Neuronal stem cell (in vitro differentiated cells): ENCODE measurements around the gene DLST.
A peak's percentile ranks its signal among the peaks of the same experiment; 100 is the strongest.

Experiments used
- DNase-seq: peaks from one replicate; pipeline ENCODE4 v3.0.0-alpha.2; 2013; ENCODE audit warnings: low spot score
- H2AFZ ChIP-seq: one replicate; pipeline ENCODE4 v1.6.1; 2013; ENCODE audit warnings: mild to moderate bottlenecking, low read length, inconsistent platforms
- H2AK5ac ChIP-seq: 2 replicates; pipeline ENCODE4 v1.6.1; 2013; ENCODE audit warnings: low read depth, mild to moderate bottlenecking, inconsistent platforms, low read length, moderate library complexity, mixed read lengths
- H2BK120ac ChIP-seq: 2 replicates; pipeline ENCODE4 v1.6.1; 2013; ENCODE audit warnings: low read depth, mild to moderate bottlenecking, inconsistent platforms, low read length, moderate library complexity, mixed read lengths
- H2BK12ac ChIP-seq: one replicate; pipeline ENCODE4 v1.6.1; 2013; ENCODE audit warnings: low read length, inconsistent platforms
- H2BK15ac ChIP-seq: 2 replicates; pipeline ENCODE4 v1.6.1; 2013; ENCODE audit warnings: mild to moderate bottlenecking, low read length, inconsistent platforms, mixed read lengths
- H2BK5ac ChIP-seq: one replicate; pipeline ENCODE4 v1.6.1; 2013; ENCODE audit warnings: inconsistent platforms, mild to moderate bottlenecking, low read length, moderate library complexity
- H3K14ac ChIP-seq: one replicate; pipeline ENCODE4 v1.6.1; 2013; ENCODE audit warnings: low read length, inconsistent platforms
- H3K18ac ChIP-seq: 2 replicates; pipeline ENCODE4 v1.6.1; 2013; ENCODE audit warnings: low read length, inconsistent platforms
- H3K23ac ChIP-seq: 2 replicates; pipeline ENCODE4 v1.6.1; 2013; ENCODE audit warnings: low read depth, mild to moderate bottlenecking, mixed read lengths, low read length, inconsistent platforms; ENCODE audit not compliant: poor library complexity
- H3K27ac ChIP-seq: replicated peaks from 3 replicates; pipeline ENCODE4 v1.5.1; 2013; ENCODE audit warnings: low read length, inconsistent platforms
- H3K27me3 ChIP-seq, 3 experiments: 2 replicates each; pipeline ENCODE4 v1.6.1; 2013; ENCODE audit warnings: low read length in 3 of 3, mild to moderate bottlenecking in 2 of 3, inconsistent platforms in 1 of 3, low read depth in 1 of 3, mixed read lengths in 1 of 3, moderate library complexity in 1 of 3; ENCODE audit not compliant: control insufficient read depth in 3 of 3, insufficient read depth in 3 of 3
- H3K36me3 ChIP-seq, 2 donors: replicated peaks in 1 of 2; 2 replicates each; pipeline ENCODE4 v1.6.1; 2013; ENCODE audit warnings: low read length in 2 of 2; ENCODE audit not compliant: control insufficient read depth in 2 of 2, insufficient read depth in 2 of 2
- H3K4ac ChIP-seq: 2 replicates; pipeline ENCODE4 v1.6.1; 2013; ENCODE audit warnings: inconsistent platforms, mild to moderate bottlenecking, low read length, moderate library complexity
- H3K4me1 ChIP-seq, 2 donors: 1 replicate in 1 of 2; 2 replicates in 1 of 2; pipeline ENCODE4 v1.6.1; 2013; ENCODE audit warnings: low read length in 2 of 2, low read depth in 1 of 2; ENCODE audit not compliant: control insufficient read depth in 2 of 2, insufficient read depth in 1 of 2
- H3K4me2 ChIP-seq: one replicate; pipeline ENCODE4 v1.6.1; 2013; ENCODE audit warnings: mild to moderate bottlenecking, low read length, inconsistent platforms; ENCODE audit not compliant: insufficient read depth, poor library complexity, severe bottlenecking
- H3K4me3 ChIP-seq, 2 donors: 2 replicates each; pipeline ENCODE4 v1.5.1; 2013; ENCODE audit warnings: low read length in 2 of 2, mild to moderate bottlenecking in 2 of 2, inconsistent platforms in 1 of 2, moderate library complexity in 1 of 2
- H3K79me1 ChIP-seq: one replicate; pipeline ENCODE4 v1.6.1; 2013; ENCODE audit warnings: low read depth, mild to moderate bottlenecking, inconsistent platforms, low read length, moderate library complexity
- H3K9ac ChIP-seq: one replicate; pipeline ENCODE4 v1.6.1; 2013; ENCODE audit warnings: mild to moderate bottlenecking, low read depth, low read length, inconsistent platforms; ENCODE audit not compliant: poor library complexity
- H3K9me3 ChIP-seq, 2 donors: replicated peaks in 1 of 2; 2 replicates each; pipeline versions ENCODE3 to v1.6.1; 2013; ENCODE audit warnings: low read length in 2 of 2, mild to moderate bottlenecking in 2 of 2, inconsistent platforms in 1 of 2, low read depth in 1 of 2, mixed read lengths in 1 of 2, moderate library complexity in 1 of 2; ENCODE audit not compliant: control insufficient read depth in 2 of 2, insufficient read depth in 1 of 2
- H4K8ac ChIP-seq: one replicate; pipeline ENCODE4 v1.6.1; 2013; ENCODE audit warnings: low read depth, mild to moderate bottlenecking, inconsistent platforms, low read length, moderate library complexity
- H4K91ac ChIP-seq: one replicate; pipeline ENCODE4 v1.6.1; 2013; ENCODE audit warnings: low read length, low read depth, mild to moderate bottlenecking, inconsistent platforms; ENCODE audit not compliant: poor library complexity
- WGBS, 2 donors: extraction: QIAGEN DNeasy Blood & Tissue Kit; methylation state at CpG; one replicate each; pipeline ENCODE4 v1.1.7; 2013; ENCODE audit warnings: missing lambda C conversion rate in 2 of 2, mixed read lengths in 1 of 2; ENCODE audit not compliant: insufficient read length in 2 of 2, insufficient replicate concordance in 1 of 2; ENCODE audit errors: extremely low coverage in 2 of 2; 5-methylcytosine and 5-hydroxymethylcytosine counted together

Gene DLST

GRCh38 chr14:74913393-74913910 is 31.7 kb downstream of the DLST start:
- no peak overlapping the region for H2BK15ac ChIP-seq
- no peak overlapping the region for H3K4me3 ChIP-seq
- WGBS, 2 donors = no CpG with 5 or more reads among the region's 5 CpGs
- H4K91ac ChIP-seq = no peak overlapping the region
- no peak overlapping the region for H3K18ac ChIP-seq
- no peak overlapping the region for H3K4ac ChIP-seq
- H3K14ac ChIP-seq = no peak overlapping the region
- H3K9ac ChIP-seq = no peak overlapping the region
- H4K8ac ChIP-seq = no peak overlapping the region
- no peak overlapping the region for H2BK5ac ChIP-seq
- H2AK5ac ChIP-seq = no peak overlapping the region
- H2BK120ac ChIP-seq = no peak overlapping the region
- no peak overlapping the region for H3K27ac ChIP-seq
- H3K23ac ChIP-seq = no peak overlapping the region
- H3K79me1 ChIP-seq = peaks cover 2% of the 10 kb centered on the region
- no peak overlapping the region for H3K4me2 ChIP-seq
- DNase-seq = no peak
- H3K4me1 ChIP-seq = no peaks in the 10 kb centered on the region
- H3K27me3 ChIP-seq = no peaks in the 10 kb centered on the region
- H3K9me3 ChIP-seq = no peaks in the 10 kb centered on the region
- no peak overlapping the region for H2AFZ ChIP-seq
- H3K36me3 ChIP-seq = no peaks in the 10 kb centered on the region
- H2BK12ac ChIP-seq = no peak overlapping the region

DNA sequence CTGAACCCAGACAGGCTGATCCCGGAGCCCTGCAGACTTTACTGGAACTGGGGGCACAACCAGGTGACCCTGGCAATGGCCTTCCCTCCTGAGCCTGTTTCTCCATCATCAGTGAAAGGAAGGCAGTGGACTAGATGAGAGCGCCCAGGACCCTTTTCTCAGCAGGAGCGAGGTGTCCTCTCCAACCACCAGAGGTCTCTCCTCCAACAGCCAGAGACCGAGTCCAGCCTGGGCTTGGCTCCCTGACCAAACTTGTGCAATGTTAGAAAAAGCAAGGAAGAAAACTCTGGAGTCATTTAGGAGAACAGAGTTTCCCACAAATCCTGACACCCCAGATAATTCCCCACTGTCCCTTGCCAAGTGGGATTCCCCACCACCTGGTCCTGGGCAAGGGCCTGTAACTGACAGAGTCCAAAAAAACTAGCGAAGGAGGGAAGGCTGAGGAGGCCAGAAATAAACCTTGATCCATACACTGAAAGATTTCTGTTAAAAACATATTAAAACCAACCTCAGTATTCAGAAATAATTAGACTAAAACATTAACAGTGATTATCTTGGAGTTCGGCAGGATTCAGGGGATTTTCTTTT is 32.4 kb downstream of the DLST start:
- H3K4me3 ChIP-seq = no peak overlapping the region
- H2AK5ac ChIP-seq = no peak overlapping the region
- no peak overlapping the region for H3K4me2 ChIP-seq
- H3K14ac ChIP-seq = no peak overlapping the region
- H2BK5ac ChIP-seq = no peak overlapping the region
- H3K36me3 ChIP-seq = peaks cover 0 to under 1% of the 10 kb centered on the region in 2 donors
- H2BK15ac ChIP-seq = no peak overlapping the region
- DNase-seq = peak; percentile 33
- H3K4ac ChIP-seq = no peak overlapping the region
- WGBS, 2 donors = no CpG with 5 or more reads among the region's 6 CpGs
- H3K18ac ChIP-seq = no peak overlapping the region
- no peak overlapping the region for H4K8ac ChIP-seq
- H4K91ac ChIP-seq = no peak overlapping the region
- no peak overlapping the region for H3K23ac ChIP-seq
- no peaks in the 10 kb centered on the region for H3K9me3 ChIP-seq
- H3K27ac ChIP-seq = no peak overlapping the region
- peaks cover 2% of the 10 kb centered on the region for H3K79me1 ChIP-seq
- no peak overlapping the region for H2BK12ac ChIP-seq
- H3K4me1 ChIP-seq = no peaks in the 10 kb centered on the region
- no peak overlapping the region for H2BK120ac ChIP-seq
- no peak overlapping the region for H2AFZ ChIP-seq
- no peak overlapping the region for H3K9ac ChIP-seq
- H3K27me3 ChIP-seq = no peaks in the 10 kb centered on the region

GRCh38 chr14:74915426-74915825 is 33.7 kb downstream of the DLST start:
- no peak for DNase-seq
- Histone ChIP-seq H2AFZ (no peak overlapping the region), H2BK5ac (no peak overlapping the region), H3K4ac (no peak overlapping the region), H3K79me1 (peaks cover 5% of the 10 kb centered on the region), H3K9me3 (no peaks in the 10 kb centered on the region), H3K18ac (no peak overlapping the region), H4K91ac (no peak overlapping the region), H3K27me3 (no peaks in the 10 kb centered on the region), H3K14ac (no peak overlapping the region), H3K36me3 (peaks cover 0 to 3% of the 10 kb centered on the region in 2 donors), H3K4me2 (no peak overlapping the region), H2BK12ac (no peak overlapping the region), H3K4me3 (no peak overlapping the region), H3K4me1 (no peaks in the 10 kb centered on the region), H3K27ac (no peak overlapping the region), H2BK120ac (no peak overlapping the region), H3K23ac (no peak overlapping the region), H2AK5ac (no peak overlapping the region), H2BK15ac (no peak overlapping the region), H3K9ac (no peak overlapping the region), H4K8ac (no peak overlapping the region)
- no CpG with 5 or more reads among the region's 4 CpGs for WGBS, 2 donors

DNA sequence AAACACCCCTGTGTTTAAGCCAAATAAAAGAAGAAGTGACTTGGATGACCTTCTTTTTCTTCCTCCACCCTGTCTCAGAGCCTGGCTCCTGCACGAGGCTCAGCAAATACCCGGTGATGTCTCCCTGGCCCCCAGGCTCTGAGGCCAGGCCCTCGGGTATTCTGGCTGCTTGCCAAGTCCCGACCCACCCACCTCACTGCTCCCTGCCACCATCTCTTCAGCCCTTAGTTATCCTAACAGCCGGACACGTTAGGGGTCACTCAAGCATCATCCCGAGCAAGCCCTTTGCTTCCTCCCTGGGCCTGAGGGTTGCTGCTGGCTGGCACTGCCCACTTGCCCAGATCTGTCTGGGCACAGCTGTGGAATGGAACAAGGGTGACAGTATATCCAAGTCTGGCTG is 34.1 kb downstream of the DLST start:
- Histone ChIP-seq H2BK120ac (no peak overlapping the region), H4K91ac (no peak overlapping the region), H3K79me1 (peaks cover 5% of the 10 kb centered on the region), H3K9me3 (no peaks in the 10 kb centered on the region), H3K14ac (no peak overlapping the region), H3K9ac (no peak overlapping the region), H3K4me3 (no peak overlapping the region), H2BK5ac (no peak overlapping the region), H3K4ac (no peak overlapping the region), H3K4me1 (no peaks in the 10 kb centered on the region), H2BK15ac (no peak overlapping the region), H3K27me3 (no peaks in the 10 kb centered on the region), H3K4me2 (no peak overlapping the region), H2BK12ac (no peak overlapping the region), H3K36me3 (peaks cover 0 to 3% of the 10 kb centered on the region in 2 donors), H4K8ac (no peak overlapping the region), H2AFZ (no peak overlapping the region), H3K27ac (no peak overlapping the region), H2AK5ac (no peak overlapping the region), H3K18ac (no peak overlapping the region), H3K23ac (no peak overlapping the region)
- no peak for DNase-seq
- WGBS, 2 donors = no CpG with 5 or more reads among the region's 7 CpGs
